Hematopoietic multipotent progenitor cell treated with erythropoietin and hydrocortisone succinate and interleukin-3 and kit ligand, for 17 days (in vitro differentiated cells): ENCODE data around the gene ARFRP1.

ENCODE experiments used
- DNase-seq: peaks from one replicate; pipeline ENCODE4 v3.0.0-alpha.2; 2015; ENCODE audit warnings: low spot score

ARFRP1 gene

DNA sequence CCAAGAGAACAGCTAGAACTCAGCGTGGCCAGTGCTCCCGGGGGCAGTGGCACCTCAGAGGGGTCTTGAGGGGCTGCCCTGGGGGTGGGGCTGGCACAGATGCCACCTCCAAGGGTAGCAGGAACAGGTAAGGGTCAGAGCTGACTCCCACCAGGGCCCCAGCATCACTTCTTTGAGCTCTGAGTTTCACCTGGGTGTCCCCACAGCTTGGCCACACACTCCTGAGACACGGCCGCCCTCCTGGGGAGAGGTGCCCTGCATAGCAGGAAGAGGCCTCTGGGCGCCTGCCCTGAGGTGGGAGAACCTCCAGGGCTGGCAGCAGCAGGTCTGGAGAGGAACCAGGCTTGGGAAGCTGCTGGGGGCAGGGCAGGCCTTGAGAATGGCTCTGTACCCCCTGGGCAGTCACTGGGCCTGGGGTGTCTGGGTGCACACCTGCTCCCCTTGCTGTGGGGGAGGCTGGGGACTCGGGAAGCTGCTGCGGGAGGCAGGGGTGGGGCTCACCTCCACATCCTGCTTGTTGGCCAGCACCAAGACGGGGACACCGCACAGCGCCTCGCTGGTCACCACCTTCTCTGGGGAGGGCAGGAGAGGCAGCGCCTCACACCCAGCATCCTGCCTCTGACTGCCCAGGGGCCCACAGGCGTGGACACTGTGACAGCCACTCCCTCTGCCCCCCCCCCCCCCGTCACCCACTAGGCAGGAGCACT lies 6.3 kb downstream of the ARFRP1 start:
- no peak for DNase-seq

DNA sequence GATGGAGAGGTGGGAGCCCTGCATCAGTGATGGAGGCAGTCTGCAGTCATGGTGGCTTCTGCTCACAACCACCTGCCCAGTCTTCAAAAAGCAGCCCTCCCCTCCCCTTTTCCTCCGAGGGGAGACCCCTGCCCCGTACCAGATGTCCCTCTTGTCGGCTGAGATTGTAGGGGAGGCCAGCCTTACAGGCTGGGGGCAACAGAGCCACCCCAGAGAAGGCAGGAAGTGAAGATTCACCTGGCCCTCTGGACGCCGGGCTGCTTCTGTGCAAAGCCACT lies 6.8 kb downstream of the ARFRP1 start:
- no peak for DNase-seq

DNA sequence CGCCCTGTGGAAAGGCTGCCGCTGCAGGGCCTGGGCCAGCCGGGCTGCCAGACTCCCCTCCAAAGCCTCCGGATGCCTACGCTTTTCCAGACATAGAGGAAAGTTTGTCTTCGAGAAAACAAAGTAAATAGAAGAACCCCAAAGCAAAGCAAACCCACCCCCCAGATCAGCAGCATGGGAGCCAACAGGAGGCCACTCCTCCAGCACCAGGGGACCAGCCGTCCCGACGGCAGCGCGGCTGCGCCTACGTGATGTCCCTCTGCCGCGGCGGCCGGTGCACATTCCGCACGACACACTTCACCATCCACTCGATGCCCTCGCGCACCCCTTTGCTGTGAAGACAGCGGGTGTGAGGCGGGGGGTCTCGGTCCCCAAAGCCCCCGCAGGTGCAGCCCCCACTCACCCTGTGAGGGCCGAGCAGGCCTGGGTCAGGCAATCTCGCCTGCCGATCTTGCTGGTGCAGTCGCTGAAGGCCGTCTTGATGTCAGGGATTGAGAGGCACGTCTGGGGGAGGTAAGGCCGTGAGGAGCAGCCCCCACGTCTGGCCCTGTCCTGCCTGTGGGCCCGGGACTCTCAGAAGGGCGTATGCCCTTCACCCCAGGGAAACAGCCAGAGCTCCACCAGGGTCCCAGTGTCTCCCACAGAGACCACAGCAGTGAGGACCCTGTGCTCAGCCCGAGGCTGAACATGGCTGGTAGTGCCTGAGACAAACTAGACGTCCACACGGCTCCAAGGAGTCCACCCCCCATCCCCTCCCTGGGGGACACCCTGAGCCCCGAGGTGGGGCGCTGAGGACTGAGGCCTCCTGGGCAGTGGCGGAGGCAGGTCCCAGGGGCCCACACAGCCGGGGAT lies 7.4 kb downstream of the ARFRP1 start:
- no peak for DNase-seq

DNA sequence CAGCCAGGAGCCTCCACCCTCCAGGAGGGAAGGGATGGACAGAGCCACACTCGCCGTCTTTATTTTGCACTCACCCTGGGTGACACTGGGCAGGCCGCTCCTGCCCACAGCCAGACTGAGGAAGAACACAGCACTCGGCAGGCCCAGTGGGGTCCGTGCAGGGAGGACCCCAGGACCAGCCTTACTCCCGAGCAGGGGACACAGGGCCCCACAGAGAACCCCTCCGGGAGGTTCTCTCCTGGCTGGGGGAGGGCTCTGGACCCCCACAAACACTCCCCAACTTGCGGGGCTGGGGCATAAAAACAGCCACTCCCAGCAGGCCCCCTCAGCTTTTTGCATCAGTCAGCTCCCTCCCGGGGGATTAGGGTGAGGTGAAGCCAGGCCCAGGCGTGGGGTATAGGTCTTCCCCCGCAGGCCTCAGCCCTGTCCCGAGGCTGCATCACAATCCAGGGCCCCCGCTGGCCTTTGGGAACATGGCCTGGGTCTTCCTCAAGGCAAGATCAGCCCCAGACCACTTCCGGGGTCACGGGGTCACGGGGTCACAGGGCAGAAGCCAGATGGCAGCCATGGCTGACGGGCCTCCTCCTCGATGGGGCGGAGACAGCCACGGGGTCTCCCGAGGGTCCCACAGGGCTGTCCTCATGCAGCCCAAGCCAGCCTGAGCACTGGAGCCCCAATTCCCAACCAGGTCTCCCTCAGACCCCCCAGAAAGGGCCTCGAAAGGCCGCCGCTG lies 8.1 kb downstream of the ARFRP1 start:
- no peak for DNase-seq

DNA sequence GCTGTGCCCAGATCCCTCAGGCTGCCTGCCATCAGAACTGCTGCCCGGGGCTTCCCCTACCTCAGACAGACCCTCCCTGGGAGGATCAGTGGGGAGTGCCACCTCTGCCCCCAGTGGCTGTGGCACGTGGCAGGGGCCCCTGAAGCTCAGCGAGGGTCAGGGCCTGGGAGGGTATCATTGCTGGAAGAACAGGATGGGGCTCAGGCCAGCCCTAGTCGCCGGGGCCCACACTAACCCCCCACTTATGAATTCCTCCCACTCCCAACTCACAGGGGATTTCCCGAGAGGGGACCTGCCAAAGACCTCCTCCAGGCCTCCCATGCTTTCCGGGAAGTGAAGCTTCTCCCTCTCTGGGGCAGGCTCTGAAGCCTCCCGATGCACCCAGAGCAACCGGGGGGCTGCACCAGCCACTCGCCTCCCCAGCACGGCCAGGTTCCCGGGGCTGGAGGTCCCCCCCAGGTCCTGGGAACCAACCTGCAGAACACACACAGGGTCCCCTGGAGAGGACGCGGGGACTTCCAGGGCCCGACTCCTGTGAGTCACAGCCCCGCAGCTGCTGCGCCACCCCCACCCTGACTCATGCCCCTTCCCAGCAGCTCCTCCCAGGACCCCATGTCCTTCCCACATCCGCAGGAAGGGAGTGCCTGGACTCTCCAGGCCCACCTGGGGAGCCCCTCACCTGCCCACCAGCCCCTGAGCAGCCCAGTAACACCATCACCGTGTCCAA lies 8.9 kb downstream of the ARFRP1 start:
- no peak for DNase-seq

DNA sequence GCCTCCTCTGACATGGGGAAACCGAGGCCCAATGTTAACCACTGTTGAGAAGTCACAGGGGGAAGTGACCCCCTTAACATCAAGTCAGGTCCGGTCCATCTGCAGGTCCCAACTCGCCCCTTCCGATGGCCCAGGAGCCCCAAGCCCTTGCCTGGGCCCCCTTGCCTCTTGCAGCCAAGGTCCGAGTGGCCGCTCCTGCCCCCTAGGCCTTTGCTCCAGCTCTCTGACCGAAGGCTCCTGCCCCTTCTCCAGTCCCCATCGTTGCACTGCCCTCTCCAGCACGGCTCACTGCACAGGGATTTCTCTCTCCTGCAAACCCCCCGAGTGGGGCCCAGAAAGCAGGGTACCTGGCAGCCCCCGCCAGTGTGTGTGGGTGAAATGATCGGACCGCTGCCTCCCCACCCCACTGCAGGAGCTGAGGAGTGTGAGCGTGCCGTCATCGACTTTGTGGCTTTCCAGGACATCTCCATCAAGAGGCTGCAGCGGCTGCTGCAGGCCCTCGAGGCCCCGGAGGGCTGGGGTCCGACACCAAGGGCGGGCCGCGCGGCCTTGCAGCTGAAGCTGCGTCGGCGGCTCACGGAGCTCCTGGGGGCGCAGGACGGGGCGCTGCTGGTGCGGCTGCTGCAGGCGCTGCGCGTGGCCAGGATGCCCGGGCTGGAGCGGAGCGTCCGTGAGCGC lies 9.8 kb downstream of the ARFRP1 start:
- no peak for DNase-seq

DNA sequence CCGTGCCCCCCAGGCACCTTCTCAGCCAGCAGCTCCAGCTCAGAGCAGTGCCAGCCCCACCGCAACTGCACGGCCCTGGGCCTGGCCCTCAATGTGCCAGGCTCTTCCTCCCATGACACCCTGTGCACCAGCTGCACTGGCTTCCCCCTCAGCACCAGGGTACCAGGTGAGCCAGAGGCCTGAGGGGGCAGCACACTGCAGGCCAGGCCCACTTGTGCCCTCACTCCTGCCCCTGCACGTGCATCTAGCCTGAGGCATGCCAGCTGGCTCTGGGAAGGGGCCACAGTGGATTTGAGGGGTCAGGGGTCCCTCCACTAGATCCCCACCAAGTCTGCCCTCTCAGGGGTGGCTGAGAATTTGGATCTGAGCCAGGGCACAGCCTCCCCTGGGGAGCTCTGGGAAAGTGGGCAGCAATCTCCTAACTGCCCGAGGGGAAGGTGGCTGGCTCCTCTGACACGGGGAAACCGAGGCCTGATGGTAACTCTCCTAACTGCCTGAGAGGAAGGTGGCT lies 10.4 kb downstream of the ARFRP1 start:
- DNase-seq = no peak

DNA sequence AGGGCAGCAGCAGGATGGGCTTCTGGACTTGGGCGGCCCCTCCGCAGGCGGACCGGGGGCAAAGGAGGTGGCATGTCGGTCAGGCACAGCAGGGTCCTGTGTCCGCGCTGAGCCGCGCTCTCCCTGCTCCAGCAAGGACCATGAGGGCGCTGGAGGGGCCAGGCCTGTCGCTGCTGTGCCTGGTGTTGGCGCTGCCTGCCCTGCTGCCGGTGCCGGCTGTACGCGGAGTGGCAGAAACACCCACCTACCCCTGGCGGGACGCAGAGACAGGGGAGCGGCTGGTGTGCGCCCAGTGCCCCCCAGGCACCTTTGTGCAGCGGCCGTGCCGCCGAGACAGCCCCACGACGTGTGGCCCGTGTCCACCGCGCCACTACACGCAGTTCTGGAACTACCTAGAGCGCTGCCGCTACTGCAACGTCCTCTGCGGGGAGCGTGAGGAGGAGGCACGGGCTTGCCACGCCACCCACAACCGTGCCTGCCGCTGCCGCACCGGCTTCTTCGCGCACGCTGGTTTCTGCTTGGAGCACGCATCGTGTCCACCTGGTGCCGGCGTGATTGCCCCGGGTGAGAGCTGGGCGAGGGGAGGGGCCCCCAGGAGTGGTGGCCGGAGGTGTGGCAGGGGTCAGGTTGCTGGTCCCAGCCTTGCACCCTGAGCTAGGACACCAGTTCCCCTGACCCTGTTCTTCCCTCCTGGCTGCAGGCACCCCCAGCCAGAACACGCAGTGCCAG lies 11.0 kb downstream of the ARFRP1 start, which contains the start of gene TNFRSF6B:
TNFRSF6B (plus strand) TSS at position 25 of the 729 bp plus-strand sequence; CDS start at position 141, 116 bp downstream.
- DNase-seq = no peak

DNA sequence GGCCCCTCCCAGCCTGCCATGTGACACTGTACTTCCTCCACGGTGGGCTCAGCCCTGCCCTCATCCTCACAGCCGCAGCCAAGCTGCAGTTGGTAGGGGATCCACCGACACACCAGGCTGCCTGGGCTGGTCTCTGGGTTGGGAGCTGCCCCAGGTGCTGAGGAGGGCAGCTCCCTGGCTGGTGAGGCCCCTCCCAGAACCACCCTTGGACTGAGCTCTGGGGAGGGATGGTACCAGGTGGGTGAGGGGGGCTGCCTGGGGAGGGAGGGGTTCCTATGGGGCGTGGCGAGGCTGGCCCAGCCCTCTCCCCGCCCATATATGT lies 11.5 kb downstream of the ARFRP1 start:
- no peak for DNase-seq

DNA sequence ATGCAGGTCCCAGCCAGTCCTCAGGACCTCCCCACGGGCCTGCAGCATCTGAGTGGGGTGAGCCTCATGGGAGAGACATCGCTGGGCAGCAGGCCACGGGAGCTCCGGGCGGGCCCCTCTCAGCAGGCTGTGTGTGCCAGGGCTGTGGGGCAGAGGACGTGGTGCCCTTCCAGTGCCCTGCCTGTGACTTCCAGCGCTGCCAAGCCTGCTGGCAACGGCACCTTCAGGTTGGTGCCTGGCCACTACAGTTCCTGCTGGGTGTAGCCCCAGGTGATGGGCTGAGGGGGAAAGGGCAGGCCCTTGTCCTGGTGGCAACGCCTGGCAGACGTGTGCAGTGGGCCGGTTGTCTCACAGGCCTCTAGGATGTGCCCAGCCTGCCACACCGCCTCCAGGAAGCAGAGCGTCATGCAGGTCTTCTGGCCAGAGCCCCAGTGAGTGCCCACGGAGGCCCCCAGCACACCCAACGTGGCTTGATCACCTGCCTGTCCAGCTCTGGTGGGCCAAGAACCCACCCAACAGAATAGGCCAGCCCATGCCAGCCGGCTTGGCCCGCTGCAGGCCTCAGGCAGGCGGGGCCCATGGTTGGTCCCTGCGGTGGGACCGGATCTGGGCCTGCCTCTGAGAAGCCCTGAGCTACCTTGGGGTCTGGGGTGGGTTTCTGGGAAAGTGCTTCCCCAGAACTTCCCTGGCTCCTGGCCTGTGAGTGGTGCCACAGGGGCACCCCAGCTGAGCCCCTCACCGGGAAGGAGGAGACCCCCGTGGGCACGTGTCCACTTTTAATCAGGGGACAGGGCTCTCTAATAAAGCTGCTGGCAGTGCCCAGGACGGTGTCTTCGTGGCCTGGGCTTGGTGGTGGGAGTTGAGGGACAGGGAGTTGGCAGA lies 12.1 kb downstream of the ARFRP1 start:
- DNase-seq = no peak

DNA sequence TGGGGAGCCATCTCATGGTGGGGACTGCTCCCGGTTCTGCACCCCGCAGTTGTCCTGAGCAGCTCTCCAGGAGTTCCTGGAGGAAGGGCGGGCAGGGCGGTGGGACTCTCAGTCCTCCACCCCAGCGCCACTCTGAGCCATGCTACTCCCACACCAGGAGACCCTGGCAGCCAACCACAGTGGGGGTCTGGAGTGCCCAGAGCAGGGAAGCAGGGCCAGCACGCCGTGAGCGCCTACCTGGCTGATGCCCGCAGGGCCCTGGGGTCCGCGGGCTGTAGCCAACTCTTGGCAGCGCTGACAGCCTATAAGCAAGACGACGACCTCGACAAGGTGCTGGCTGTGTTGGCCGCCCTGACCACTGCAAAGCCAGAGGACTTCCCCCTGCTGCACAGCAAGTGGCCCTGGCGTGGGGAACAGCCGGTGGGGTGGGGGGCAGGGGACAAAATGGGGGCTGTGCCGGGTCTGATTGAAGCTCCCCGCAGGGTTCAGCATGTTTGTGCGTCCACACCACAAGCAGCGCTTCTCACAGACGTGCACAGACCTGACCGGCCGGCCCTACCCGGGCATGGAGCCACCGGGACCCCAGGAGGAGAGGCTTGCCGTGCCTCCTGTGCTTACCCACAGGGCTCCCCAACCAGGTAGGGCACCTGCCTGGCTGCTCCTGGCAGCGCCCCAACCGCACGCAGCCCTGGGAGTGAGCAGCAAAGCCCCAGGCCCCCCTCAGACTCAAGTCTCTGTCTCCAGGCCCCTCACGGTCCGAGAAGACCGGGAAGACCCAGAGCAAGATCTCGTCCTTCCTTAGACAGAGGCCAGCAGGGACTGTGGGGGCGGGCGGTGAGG lies 13.0 kb downstream of the ARFRP1 start:
- no peak for DNase-seq

DNA sequence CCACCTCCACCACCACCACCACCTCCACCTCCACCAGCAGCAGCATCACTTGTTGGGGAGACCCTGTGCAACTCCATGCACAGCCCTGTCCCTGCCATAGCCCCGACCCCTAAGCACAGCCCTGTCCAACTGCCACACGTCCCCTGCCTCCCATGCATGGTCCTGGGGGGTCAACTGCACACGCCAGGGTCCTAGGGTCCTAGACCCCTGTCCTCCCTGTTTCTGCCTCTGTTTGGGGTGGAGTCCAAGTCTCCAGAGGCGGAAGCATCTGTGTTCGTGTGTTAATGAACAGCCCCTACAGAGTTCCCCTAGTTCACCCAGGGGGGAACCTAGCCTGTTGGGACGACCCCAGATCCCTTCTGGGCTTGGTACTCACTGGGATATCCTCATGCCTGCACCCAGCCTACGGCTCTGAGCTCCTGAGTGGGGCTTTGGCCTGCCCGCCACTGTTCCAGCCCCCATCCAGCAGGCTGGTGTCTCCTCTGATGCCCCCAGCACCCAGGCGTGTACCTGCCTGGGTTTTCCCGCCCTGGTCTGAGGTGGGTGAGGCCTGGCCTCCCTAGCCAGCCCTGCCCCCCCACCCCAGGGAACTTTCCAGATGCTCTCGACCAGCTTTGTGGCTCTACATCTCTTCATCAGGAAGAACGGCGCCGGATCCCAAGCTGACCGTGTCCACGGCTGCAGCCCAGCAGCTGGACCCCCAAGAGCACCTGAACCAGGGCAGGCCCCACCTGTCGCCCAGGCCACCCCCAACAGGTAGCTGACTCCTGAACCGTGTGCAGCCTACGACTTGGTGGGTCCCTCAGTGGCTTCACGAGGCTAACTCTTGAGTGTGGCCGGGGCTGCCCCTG lies 13.8 kb downstream of the ARFRP1 start:
- no peak for DNase-seq

DNA sequence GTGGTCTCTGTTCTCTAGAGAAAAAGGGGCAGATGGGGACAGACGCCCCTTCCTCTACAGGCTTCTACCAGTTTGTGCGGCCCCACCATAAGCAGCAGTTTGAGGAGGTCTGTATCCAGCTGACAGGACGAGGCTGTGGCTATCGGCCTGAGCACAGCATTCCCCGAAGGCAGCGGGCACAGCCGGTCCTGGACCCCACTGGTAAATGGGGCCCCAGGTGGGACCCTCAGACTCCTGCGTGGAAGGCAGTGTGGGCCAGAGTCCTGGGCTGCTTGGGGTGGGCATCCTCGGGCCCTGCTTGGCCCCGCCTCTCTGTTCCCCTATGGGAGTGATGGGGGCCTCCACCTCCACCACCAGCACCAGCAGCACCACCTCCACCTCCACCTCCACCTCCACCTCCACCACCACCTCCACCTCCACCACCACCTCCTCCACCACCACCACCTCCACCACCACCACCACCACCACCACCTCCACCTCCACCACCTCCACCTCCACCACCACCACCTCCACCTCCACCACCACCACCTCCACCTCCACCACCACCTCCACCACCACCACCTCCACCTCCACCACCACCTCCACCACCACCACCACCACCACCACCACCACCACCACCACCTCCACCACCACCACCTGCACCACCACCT lies 14.6 kb downstream of the ARFRP1 start:
- no peak for DNase-seq

DNA sequence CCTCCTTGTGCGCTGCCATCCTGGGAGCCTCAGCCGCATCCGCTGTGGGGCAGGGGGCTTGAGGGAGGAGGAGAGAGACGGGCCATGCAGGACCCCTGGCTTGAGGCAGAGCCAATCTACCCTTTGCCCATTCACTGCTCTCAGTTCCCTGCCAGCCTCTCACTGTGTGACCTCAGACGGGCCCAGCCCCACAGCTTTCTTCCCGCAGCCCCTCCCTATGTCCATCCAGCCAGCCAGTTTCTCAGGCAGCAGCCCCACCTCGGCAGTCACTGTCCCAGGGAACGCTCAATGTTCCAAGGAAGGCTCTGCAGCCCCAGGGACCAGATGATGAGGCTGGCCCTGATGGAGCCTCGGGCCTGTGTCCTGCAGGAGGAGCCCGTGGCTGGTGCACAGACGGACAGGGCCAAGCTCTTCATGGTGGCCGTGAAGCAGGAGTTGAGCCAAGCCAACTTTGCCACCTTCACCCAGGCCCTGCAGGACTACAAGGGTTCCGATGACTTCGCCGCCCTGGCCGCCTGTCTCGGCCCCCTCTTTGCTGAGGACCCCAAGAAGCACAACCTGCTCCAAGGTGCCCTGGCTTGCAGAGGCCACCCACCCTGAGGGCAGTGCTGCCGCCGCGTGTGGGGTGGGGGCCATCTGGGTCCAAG lies 15.2 kb downstream of the ARFRP1 start:
- DNase-seq = no peak

DNA sequence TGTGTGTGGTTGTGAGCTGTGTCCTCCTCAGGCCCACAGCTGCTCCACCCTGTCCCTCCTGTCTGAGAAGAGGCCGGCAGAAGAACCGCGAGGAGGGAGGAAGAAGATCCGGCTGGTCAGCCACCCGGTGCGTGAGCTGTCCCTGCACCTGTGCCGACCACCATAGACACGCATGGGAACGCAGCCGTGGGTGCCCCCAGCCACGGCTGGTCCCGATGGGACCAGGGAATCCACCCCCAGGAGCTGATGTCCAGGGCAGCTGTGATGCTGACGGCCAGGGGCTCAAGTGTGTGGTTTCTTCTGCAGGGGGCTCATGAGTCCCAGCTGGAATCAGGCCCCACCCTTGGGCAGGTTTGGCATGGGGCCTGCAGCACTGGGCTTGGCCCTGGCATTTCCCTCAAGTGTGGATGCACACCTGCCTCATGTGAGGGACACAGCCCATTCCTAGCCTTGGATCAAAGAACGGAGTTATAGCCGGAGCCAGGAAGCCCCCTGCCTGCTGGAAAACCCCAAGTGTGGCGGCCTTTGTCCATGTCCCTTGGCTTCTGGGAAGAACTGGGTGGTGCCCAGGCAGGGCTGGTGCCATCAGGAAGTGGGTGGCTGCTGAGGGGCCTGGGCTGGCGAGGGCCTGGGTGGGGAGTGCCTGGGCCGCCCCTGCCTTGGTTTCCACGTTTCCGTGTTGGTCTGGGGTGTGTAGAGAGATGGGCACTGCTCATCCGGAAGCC lies 15.9 kb downstream of the ARFRP1 start:
- DNase-seq = no peak
